GM19467 (cell line): ENCODE measurements around the gene LARP4B.
A peak's percentile ranks its signal among the peaks of the same experiment; 100 is the strongest.

Source experiments
- ATAC-seq: cut with Tn5 transposase; IDR thresholded peaks from one replicate; pipeline ENCODE4 v1.9.1; 2021; ENCODE audit warnings: mild to moderate bottlenecking, moderate library complexity; ENCODE audit not compliant: unreplicated experiment

The LARP4B gene

DNA sequence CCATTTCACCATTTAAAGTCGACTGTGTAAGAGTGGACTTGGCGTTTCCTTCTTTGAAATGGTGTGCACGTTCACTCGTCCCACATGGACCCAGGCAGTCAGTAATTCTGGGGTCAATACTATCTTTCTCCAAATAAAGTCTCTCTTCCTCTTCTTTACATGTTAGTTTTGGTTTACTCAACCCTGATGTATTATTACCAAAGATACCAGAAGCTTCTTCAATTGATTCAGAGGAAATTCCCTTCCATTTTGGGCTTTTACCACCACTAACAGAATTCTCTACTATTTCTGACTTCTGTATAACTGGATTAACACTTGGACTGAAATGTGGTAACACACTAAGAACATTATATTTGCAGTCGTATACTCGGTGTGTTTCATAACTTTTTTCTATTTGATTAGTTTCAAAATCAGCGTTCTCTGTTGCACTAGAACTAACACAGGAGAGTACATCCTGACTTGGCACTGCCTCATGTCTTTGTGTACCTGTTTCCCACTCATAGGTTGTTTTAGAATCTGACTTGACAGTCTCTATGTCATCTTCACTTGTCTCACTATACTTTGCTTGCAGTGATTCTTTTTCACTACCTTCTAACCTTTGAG lies 60.8 kb downstream of the LARP4B start:
- ATAC-seq: no peak

DNA sequence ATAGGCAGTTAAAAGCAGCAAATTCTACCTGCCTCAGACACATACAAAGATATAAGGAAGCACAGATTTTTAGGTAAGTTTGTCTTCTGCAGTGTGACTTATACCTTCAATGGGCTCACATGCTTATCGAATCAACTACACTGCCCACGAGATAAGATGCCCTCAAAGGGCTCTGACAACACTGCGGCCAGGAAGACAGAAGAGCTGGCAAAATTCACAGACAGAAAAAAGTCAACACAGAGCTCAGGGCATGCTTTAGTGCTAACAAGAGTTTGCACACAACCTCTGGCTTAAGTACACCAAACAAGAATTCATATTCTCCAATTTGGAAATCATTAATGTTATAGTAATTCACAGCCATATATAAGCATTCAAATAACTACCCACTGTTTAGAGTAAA lies 62.3 kb downstream of the LARP4B start:
- ATAC-seq: no peak

DNA sequence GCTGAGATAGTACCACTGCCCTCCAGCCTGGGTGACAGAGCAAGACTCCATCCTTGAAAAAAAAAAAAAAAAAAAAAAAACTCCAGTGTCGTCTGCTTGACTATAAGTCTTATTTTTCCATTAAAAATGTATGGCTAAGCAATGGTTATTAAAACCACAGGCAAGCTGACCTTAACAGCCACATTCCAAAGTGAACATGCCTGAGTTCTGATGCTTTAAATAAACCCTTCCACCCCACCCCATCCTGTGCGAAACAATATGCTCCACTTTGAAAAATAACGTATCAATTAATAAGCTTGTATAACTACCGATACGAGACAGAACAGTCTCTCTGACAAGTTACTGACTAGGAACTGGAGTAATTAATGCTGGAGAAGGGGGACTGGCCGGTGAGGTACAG lies 63.7 kb downstream of the LARP4B start:
- ATAC-seq: no peak

DNA sequence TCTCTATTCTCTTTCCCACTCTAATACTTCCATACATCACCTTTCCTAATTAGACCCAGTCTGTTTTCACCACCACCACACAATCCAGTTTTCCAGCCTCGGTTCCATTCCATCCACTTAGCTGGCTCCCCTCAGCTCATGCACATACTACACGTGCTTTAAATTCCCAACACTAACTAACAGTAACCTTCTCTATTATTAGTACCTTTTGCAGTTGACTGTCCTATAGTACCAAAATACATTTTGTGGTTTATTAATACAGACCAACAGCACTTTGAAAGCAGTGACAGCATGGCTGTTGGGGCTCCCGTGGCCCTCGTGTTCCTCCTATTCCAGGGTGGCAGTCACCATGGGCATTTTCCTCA lies 64.9 kb downstream of the LARP4B start:
- ATAC-seq: no peak

DNA sequence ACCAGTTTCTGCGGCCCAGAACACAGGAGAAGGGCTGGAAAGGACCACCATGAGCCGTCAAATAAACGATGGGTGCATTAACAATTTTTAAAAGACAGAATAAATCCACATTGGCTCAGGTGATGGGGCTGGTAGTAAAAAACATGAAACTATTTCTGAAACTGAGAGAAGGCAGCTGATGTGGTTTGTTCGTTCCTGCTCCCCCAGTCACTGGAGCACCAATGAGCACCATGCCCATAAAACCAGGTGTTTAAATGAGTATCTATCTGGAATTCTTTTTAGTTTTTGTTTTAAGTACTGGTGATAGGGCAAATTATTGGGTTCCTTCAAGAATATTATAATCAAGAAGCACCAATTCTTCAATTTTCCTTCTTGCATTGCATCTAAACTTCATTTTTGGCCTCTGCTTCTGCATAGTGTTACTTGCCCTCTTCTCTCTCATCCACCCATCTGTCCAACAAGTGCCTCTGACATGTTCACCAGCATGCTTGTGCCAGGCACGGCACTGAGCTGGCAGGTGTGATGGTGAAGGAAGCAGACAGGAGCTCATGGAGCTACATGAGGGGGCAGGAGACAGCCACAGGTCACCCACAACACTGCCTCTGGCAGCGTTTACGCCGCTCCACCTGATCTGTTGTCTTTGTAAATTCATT lies 65.5 kb downstream of the LARP4B start:
- ATAC-seq: no peak

DNA sequence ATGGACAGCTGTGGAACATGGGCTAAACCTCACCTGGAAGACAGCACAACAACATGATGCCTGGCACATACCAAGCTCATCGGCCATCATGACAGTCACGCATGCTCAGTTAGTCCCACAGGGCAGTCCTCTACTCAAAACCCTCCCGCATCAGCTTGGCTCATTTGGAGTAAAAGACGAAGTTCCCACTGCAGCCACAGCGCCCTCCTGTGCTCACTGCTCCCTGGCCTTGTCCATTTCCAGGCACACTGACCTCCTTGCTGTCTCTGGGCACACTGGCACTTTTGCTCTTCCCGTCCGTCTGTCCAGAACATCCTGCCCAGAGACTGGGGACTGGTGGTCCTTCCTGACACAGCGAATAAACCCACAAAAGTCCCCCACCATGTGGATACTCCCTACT lies 66.2 kb downstream of the LARP4B start:
- ATAC-seq: no peak

DNA sequence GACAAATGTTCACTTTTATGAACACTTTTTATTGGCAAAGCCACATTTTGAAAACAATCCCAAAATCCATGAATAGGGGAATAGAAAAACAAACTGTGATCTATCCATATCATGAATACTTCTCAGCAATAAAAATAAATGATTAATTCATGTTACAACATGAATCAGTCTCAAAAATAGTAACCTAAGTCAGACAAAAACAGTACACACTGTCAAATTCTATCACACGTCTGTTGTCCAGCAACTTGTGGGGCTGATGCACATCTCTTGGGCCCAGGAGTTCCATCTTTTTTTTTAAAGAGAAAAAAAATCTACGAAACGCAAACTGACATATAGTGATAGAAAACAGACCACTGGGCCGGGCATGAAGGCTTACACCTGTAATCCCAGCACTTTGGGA lies 71.0 kb downstream of the LARP4B start:
- ATAC-seq: no peak

DNA sequence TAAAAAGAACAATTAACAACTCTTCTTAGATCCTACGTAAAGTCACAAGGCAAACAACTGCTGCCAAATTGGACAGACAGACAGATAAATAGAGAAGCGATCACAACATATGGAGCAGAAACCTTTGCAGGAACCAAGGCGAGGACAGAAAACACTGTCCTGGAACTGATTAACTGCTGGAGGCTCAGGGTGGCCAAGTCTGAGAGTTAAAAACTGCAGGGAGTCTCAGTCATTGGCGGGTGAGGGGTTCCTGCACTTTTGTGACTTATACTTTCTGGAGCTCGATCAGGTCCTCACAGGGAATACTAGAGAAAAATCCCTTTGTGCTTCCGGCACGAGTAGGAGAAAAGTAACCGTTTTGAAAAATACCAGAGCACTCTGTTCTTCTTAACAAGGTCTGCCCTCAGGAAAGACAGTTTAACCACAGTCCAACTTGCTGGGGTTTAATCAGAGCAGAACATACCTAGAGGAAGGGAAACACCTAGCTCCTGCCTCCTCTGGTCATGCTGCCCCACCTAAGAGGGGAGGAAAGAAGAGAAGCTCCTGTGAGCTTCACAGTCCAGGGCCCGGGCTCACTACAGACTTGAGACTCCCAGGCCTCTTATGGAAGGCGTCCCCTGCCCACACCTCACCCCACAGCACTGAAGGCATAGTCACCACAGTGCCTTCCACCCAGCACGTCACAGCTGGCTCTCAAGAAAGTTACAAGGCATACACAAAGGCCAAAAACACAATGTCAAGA lies 74.9 kb downstream of the LARP4B start:
- ATAC-seq: no peak

DNA sequence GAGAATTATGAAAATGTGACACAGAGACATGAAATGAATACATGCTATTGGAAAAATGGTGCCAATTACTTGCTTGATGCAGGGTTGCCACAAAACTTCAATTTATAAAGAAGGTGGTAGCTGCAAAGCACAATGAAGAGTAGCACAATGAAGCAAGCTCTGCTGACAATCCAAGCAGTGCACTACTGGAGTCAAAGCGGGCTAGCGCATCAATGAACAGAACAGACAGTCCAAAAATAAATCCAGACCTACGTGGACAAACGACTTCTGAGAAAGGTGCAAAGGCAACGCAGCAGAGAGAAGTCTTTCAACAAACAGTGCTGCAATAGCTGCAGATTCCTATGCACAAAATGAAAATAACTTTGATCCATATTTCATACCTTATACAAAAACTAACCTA lies 75.8 kb downstream of the LARP4B start:
- no peak for ATAC-seq

DNA sequence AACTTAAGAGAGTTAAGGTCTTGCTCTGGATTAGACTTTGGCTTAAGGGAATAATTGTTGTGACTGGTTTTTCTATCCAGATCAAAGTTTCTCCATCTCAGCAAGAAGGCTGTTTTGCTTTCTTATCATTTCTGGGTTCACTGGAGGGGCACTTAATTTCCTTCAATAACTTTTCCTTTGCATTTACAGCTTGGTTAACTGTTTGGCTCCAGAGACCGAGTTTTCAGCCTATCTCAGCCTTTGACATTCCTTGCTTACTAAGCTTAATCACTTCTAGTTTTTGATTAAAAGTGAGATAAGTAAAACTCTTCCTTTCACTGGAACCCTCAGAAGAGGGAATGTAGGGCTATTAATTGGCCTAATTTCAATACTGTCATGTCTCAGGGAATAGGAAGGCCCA lies 76.4 kb downstream of the LARP4B start:
- ATAC-seq: no peak

DNA sequence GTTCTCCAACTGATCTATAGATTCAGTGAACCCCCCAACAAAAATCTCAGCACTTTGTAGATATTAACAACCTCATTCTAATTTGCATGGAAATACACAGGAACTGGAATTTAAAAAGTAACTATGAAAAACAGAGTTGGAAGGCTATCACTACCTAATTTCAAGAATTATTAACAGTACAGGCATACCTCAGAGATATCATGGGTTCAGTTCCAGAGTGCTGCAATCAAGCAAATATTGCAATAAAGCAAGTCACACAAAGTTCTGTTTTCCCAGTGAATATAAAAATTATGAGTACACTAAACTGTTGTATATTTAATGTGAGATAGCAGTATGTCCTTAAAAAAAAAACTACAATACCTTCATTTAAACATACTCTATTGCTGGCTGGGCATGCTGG lies 78.5 kb downstream of the LARP4B start:
- ATAC-seq: no peak

DNA sequence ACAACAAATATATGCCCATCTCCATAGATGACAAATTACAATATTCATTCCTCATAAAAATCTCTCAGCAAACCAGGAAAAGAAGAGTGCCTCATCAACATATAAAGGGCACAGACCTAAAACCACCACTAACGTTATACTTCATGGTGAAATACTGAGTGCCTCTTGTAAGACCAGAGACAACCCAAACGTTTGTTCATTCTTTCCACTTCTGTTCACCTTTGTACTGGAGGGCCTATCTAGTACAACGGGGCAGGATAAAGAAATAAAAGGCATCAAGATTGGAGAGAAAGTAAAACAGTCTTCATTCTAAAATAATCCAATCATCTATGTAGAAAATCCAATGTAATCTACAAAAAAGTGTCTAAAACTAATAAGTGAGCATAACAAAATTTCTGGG lies 79.1 kb downstream of the LARP4B start:
- no peak for ATAC-seq

DNA sequence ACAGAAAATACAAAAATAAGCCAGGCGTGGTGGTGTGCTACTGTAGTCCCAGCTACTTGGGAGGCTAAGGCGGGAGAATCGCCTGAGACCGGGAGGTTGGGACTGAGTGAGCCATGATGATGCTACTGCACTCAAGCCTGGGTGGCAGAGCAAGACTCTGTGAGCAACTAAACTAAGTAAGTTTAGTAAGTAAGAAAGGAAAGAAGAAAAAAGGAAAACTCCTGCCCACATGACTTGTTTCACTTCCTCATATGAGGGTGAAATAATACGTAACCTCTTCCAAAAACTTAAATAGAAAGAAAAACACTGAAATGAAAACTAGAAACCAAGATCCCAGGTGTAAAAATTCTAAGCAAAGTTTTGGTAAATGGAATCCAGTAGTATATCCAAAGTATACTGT lies 79.6 kb downstream of the LARP4B start:
- peak; percentile 68 for ATAC-seq

DNA sequence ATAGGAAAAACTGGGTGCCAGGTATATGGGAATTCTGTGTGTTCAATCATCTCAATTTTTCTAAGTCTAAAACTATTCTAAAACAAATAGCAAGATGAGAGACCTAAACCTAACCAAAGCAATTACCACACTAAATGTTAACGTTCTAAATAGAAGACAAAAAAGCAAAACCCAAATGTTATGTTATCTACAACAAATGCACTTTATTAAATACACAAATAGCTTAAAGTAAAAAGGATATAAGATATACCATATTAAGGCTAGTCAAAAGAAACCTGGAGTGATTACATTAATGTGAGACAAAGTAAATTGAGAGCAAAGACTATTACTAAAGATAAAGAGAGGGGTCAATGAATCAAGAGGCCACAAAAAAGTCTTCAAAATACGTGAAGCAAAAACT lies 81.4 kb downstream of the LARP4B start:
- ATAC-seq: no peak

DNA sequence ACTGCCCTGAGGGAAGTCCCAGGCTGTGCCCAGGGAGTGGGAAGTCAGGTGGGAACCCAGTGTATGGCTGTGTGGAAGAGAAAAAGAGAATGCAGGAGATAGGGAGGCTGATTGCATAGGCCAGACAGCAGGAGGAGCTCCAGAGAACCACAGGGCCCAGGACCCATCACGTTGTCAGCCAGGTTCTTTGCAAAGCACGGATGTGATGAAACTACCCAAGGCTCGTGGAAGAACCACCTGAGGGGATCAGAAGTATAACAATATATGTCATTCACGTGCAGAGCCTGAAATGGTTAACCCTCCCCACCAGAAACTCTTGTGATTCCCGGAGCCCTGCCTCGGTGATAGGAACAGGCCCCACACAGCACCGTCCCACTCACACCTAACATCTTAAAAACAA lies 83.6 kb downstream of the LARP4B start:
- no peak for ATAC-seq

DNA sequence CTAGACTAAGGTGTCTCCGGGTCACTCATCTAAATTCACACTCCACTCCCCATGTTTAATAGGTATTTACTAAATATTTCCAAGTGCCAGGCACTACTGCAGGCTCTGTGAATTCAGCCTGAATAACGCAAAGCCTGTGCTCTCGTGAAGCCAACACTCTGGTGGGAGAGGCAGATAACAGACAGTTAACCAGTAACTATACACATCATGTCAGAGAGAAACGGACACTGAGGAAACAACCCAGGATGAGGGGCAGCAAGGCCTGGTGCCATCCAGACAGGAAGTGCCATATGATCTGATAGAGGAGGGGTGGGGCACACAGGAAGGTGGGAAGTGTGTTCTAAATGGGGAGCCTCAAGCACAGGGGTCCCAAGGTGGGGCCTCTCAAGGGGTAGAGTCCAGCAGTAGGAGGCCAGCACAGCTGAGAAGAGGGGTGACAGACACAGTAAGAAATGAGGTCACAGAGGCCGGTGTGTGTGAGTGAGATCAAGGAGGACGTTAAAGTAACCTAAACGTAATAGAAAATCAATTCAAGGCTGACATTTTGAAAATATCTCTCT lies 85.3 kb downstream of the LARP4B start:
- no peak for ATAC-seq

DNA sequence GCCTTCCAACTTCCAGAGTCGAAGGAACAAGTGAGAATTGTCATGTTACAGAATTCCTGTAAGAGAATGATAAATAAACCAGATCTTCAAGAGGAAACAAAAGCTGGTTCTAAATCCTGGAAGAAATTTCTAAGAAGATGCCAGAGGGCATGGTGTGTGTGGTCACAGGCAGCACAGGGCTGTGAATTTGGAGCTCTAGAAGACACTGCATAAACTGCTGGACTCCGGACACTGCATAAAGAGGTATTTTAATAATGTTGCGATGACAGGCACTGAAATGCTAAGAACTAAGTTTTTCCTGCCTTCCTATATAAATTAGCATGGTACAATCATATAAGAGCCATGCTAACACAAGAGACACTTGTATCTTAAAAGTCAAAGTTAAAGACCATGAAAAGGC lies 86.0 kb downstream of the LARP4B start:
- ATAC-seq: no peak

DNA sequence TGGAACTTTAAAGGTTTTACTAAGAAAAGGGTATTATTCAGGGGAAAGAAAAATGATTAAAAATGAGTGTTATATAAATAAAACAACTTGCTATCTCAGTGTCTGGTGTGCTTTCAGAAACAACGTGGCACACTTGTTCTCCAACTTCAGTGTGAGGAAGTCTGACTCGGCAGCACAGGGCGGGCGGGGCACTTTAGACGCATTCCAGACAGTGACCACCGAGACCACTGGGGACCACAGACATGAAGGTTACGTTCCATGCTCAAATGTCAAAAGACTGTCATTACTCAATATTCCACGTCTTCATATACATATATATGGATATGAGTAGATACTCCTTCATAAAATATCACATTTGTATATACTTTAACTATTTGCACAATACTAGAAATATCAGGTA lies 87.0 kb downstream of the LARP4B start:
- ATAC-seq: no peak

DNA sequence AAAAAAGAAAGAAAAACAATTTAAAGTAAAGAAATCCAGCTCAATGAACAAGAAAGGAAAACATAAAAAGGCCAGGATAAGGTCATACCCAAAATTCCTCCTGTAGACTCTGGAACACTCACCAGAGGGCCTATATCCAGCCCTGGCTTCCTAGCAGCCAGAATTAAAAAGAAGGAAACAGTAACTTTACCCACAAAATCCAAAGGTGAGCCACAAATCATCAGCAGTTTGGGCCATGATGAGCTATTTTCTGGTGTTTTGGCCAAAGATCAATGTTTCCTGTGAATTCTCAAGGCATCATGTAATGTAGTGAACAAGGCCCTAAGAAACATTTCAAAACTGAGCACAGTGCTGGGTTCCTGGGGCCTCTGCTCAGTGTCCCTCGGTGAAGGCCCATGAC lies 87.8 kb downstream of the LARP4B start:
- ATAC-seq: no peak

DNA sequence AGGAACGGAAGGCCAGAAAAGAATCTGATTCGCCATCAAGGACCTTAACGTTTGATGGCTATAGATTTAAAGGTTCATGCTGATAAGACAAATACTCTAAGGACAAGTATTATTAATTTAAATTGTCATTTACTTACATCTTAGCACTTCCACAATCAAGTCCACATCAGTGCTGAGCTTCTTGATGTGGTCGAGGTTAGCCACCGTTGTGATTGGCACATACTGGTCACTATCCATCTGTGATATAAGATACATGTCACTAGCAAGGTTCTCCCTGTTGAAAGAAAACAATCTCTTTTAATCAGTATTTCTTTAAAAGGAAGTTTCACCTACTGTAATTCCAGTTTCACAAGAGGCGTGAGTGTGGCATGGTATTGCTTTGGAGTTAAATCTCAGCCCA lies 88.7 kb downstream of the LARP4B start:
- no peak for ATAC-seq

DNA sequence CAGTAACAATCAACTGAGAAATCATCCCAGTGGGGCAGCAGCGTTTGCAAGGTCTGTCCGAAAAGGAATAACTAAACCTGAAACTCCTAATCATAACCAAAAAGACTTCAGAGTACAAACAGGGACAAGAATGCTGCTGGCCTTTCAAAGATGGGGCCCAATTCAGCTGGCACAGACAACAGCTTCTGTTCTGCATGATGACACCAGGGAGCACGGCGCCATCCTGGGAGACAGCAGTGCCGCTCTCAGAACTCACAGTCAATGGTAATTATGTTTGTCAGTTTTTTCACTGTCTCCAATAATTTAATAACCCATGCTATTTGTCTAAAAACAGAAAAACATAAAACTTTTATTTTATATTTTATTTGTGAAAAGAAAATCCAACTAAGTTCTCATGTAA lies 90.0 kb downstream of the LARP4B start:
- ATAC-seq: no peak

DNA sequence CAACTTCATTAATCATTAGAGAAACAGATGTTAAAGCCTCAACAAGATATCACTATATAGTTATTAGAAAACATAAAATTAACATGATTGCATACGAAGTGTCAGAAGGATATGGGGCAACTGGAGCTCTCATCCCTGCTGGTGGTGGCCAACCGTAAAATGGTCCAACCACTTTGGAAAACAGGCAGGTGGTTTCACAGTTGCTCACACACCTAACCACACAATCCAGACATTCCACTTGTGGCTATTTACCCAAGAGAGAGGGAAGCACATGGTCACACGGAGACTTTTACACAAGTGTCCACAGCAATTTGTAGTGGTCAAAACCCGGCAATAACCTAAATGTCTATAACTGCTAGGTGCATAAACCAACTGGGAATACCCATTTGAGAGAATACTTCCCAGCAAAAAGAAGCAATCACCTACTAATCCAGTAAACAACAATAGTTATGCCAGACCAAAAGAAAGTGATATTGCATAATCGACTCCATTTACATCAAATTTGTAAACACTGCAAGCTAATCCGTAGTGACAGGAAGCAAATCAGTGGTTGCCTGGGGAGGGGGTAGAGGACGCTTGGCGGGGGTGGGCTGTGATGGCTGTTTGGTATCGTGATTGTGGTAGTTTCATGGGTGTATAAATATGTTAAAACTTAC lies 91.8 kb downstream of the LARP4B start:
- ATAC-seq: no peak
